DMS79 (cell line): Measurements from ENCODE around the gene CFAP43.
"Not testable (repeated sequence)": the region's sequence is repeated elsewhere in the genome, so short reads cannot be mapped to it uniquely, and the experiment has no call there.

Source experiments
- DNase-seq: peaks from one replicate; lab custom pipeline; 2025; lab: John Stamatoyannopoulos, UW

Gene CFAP43

GRCh38 chr10:104230490-104230889 lies 1.7 kb downstream of the CFAP43 start:
- DNase-seq: no peak

GRCh38 chr10:104223304-104223703 lies 8.9 kb downstream of the CFAP43 start:
- no peak for DNase-seq

DNA sequence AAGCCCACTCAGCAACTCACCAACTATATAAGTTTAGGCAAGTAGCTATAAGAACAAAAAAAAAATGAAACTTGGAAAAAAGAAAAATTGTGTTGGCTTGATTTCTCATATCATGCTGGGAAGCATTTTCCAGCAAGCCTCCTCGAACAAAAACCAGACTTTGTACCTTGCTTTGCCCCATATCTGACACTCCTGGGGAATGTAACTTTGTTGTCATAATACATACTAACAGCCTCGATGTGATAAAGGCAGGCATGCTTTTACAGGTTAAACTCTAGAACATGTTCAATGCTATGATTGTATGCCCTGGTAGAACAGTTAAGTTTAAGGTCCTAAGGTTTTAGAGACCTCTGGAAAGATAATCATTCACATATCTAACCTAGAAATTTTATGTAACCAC lies 11.6 kb downstream of the CFAP43 start:
- DNase-seq: no peak

DNA sequence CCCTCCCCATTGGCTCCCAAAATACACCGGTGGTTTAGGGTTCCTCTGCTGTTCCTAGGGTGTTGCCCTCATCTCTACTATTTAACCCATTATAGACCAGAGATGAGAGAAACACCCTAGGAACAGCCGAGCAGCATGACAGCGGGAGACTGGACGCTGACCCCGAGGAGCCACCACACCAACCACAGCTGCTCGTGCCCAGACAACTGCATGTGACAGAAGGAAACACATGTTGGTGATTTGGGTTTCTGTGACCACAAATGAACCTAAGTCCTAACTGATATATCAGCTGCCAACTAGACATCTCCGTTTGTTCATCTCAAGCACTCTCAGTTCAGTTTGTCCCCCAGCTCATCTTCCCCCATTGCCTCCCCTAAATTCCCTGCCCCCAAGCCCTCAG lies 13.4 kb downstream of the CFAP43 start:
- DNase-seq: no peak

DNA sequence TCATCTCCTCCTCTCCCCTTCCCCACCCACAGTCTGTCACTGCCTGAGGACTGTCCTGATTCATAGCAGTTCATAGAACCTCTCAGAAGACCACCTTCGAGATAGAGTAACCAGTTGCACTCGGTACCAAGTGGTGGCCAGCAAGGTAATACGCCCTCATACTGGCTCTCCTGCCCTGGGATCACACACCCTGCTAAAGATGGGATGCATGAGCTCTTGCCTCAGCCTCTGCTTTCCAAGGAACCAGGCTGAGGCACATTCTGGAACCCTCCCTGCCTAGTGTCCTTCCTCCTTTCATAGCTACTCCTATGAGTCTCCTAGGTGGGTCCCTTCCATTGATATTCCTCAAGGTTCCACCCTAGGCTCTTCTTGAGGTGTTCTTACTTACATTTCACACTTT lies 15.5 kb downstream of the CFAP43 start:
- no peak for DNase-seq

DNA sequence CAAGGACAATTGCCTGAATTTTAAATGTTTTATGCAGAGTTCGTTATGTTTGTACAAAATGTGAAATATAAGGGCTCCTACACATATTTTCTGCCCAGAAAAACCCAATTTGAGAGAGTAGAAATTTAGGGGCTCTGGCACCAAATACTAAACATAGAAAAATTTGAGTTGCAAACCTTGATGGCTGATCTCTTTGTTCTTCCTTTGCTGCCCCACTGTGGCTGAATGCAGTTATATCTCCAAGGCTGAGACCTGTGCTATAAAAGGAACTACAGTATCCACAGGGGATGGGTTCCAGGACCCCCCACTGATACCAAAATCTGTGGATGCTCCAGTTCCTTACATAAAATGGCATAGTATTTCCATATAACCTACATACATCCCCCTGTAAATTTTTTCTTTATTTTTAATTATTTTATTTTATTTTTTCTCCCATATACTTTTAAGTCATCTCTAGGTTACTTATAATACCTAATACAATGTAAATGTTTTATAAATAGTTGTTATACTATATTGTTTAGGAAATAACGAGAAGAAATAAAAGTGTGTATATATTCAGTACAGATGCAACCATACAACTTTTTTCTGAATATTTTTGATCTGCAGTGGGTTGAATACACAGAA lies 22.5 kb downstream of the CFAP43 start:
- no peak for DNase-seq

- no peak for DNase-seq
Observed at GRCh38 chr10:104208730-104209129, 23.4 kb downstream of the CFAP43 start.

DNA sequence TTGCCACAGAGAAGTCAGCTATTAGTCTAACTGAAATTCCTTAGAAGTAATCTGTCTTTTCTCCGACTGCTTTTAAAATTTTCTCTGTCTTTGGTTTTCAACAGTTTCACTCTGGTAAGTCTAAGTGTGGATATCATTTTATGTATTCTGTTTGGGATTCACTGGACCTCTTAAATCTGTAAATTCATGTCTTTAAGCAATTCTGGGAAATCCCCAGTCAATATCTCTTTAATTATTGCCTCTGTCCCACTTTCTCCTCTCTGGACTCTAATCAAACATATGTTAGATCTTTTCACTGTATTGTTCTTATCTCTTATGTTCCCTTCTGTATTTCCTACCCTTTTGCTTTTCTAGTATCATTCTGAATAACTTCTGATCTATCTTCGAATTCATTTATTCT lies 29.9 kb downstream of the CFAP43 start:
- no peak for DNase-seq

DNA sequence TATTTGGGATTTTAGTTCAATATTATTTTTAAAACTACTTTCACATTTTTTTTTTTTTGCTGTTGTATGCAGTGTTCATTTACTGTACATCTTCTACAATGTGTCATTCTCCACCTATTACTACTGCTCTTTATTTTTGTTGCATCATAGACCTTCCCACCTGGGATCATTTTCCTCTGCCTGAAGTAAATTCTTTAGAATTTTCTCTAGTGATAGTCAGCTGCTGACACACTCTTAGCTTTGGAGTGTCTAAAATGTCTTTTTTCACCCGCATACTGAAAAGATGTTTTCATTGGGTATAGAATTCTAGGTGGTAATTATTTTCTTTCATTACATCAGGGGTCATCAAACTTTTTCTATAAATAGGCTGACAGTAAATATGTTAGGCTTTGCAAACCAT lies 30.5 kb downstream of the CFAP43 start:
- no peak for DNase-seq

DNA sequence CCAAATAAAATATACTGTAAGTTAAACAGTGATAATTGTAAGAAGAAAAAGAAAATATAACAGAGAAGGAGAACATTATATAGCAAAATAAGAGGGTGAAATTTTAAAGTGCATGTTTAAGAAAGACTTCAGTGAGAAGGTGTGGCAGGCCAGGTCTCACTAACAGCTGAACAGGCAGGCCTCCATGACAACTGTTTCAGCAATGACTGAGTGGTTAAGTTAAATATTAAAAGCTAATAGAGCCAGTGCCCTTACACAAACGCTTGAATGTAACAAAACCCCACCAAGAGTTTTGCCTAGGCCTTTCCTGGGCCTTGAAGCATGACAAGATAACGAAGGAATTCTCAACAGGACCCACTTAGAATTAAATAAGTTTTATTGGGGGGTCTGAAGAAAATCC lies 32.6 kb downstream of the CFAP43 start:
- no peak for DNase-seq

- DNase-seq: no peak
Observed at GRCh38 chr10:104197364-104197763, 34.8 kb downstream of the CFAP43 start.

GRCh38 chr10:104195706-104196105 lies 36.5 kb downstream of the CFAP43 start:
- no peak for DNase-seq

DNA sequence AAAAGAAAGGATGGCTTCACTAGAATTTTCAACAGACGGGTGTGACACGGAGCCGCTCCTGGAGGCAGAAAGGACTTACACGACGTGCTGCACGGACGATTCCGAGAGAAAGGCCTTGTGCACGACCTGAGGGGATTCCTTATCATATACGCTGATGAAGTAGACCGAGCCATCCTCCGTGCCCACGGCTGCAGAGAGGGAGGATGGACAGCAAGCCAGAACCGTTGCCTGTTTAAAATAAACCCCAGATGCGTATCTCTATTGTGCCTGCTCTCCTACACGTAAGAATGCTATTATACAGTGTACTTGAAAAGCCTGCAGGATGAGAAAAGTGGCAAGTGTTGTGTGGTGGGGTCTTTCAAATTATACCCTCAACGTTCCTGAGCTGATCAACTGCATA lies 38.4 kb downstream of the CFAP43 start:
- no peak for DNase-seq

DNA sequence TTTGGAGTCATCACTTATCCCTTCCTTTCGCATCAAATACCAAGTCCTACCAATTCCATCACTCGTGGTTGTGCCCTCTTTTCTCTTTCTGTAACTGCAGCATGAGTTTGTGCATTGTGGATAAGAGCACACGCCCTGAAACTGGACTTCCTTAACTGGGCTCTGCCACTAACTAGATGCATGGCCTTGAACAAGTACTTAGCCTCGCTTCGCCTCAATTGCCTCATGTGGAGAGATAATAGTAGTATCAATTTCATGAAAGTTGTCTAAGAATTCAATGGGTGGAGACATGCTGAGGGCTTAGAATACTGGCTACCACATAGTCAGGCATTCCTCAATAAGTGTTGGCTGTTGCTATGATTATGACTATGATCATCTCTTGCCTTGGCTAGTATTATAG lies 41.5 kb downstream of the CFAP43 start:
- no peak for DNase-seq

DNA sequence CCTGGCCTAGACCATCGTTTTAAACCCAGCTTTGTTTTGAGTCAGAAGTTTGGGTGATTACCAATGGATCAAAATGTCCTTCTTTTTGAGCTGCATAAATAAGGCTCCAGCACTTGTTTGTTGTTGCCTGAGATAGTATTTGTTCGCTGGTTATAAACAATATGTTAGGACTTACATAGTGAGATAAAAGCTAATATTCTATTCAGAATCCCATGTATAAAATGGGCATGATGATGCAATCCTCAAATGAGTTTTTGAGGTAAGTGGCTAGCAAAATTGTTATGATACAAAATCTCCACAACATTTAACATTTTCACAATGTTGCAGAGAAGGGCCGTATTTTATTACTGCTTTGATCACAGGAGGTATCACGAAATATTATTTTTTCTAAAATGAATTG lies 48.5 kb downstream of the CFAP43 start:
- DNase-seq: no peak

- not testable (repeated sequence) for DNase-seq
Observed at GRCh38 chr10:104174136-104174535, 58.0 kb downstream of the CFAP43 start.

DNA sequence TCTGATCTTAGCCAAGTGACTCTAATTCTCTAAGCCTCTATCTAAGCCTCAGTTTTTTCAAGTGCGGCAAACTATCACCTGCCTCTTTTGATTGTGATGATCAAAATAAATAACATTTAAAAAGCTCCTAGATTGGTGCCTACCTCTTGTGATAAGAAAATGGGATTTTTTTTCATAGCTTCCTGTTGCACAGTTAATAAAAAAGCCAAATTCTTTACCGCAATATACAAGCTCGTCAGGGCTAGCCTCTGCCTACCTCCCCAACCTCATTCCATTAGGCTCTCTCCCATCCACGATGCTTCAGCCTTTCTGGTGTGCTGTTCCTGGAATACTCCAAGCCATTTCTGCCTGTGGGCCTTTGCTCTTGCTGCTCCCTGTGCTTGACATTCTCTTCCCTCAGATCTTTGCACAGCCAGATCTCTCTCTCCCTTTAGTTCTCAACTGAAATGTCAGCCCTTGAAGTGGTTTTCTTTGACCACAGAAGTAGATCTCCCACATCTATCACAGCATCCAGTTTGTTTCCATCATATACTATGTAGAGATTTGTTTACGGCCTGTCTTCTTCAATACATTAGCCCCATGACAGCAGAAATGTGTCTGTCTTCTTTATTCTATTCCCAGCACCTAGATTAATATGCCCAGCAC lies 61.4 kb downstream of the CFAP43 start:
- DNase-seq: no peak

DNA sequence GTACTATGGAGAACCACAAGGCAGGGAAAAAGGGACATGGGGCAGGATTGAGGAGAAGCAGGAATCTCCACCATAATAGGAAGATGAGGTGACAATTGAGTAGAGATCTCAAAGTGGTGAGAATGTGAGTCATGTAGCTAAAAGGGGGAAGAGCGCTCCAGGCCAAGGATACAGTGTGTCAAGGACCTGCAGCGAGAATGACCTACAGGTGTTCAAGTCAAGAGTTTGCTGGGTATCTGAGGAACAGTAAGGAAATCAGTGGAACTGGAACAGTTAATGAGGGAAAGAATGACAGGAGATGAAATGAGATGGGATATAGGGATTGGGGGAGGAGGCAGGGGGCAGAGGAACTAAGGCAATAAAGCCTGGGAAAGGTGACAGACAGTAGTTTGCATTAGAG lies 76.6 kb downstream of the CFAP43 start:
- no peak for DNase-seq

DNA sequence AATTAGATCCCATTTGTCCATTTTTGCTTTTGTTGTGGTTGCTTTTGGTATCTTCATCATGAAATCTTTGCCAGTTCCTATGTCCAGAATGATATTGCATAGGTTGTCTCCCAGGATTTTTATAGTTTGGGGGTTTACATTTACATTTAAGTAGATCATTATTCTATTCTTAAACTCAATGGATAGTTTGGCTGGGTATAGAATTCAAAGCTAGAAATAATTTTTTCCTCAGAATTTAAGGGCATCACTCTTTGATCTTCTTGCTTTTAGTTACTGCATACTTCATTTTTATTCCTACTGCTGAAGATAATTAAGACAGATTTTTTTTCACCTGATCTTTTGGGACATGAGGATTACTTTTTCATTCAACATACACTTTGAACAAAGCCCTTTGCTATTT lies 80.4 kb downstream of the CFAP43 start:
- no peak for DNase-seq

GRCh38 chr10:104150139-104150538 lies 82.0 kb downstream of the CFAP43 start:
- DNase-seq: no peak

- DNase-seq: no peak
Observed at GRCh38 chr10:104146882-104147281, 85.3 kb downstream of the CFAP43 start.

- DNase-seq: no peak
Observed at GRCh38 chr10:104144931-104145330, 87.2 kb downstream of the CFAP43 start.

- DNase-seq: no peak
Observed at GRCh38 chr10:104143829-104144228, 88.3 kb downstream of the CFAP43 start.

- DNase-seq: no peak
Observed at GRCh38 chr10:104142081-104142480, 90.1 kb downstream of the CFAP43 start.
